Raji (cell line): ENCODE results near the gene BICD2.

ENCODE experiments used
- POLR2A ChIP-seq: IDR thresholded peaks from 2 replicates; pipeline ENCODE4 v1.6.1; 2011; ENCODE audit warnings: low read depth, low read length, control low read depth; ENCODE audit not compliant: insufficient read depth

Gene BICD2

GRCh38 chr9:92764381-92764987 lies at the start of gene BICD2:
TSS of gene BICD2 (minus strand) at chr9:92764833. CDS start at chr9:92764744, 89 bp downstream.
- TF ChIP-seq POLR2A, result no peak

GRCh38 chr9:92808726-92809451 lies 44.3 kb upstream of the BICD2 start:
- TF ChIP-seq POLR2A, result no peak

- TF ChIP-seq POLR2A, result no peak
Observed at GRCh38 chr9:92807757-92808725, 43.4 kb upstream of the BICD2 start.

GRCh38 chr9:92807031-92807756 lies 42.6 kb upstream of the BICD2 start:
- TF ChIP-seq POLR2A, result no peak

- no peak for TF ChIP-seq POLR2A
Observed at GRCh38 chr9:92804727-92805126, 40.1 kb upstream of the BICD2 start.

DNA sequence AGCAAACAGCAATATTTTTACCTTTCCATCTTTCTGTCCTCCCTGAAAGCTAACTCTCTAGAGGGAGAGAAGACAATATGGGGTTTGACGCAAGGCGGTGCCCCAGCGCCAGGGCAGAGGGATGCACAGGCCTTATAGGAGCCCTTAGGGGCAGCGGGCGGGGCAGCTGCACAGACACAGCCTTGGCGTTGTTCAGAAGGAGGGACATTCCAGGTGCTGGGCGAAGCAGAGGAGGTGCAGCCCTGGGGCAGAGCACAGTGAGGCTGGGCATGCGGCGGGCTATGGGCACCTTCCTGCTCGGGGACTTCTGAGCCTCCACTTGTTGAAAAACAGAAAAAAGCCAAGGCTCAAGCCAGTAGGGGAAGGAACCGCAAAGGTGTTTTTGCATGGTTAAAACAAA lies 33.7 kb upstream of the BICD2 start:
- no peak for TF ChIP-seq POLR2A

DNA sequence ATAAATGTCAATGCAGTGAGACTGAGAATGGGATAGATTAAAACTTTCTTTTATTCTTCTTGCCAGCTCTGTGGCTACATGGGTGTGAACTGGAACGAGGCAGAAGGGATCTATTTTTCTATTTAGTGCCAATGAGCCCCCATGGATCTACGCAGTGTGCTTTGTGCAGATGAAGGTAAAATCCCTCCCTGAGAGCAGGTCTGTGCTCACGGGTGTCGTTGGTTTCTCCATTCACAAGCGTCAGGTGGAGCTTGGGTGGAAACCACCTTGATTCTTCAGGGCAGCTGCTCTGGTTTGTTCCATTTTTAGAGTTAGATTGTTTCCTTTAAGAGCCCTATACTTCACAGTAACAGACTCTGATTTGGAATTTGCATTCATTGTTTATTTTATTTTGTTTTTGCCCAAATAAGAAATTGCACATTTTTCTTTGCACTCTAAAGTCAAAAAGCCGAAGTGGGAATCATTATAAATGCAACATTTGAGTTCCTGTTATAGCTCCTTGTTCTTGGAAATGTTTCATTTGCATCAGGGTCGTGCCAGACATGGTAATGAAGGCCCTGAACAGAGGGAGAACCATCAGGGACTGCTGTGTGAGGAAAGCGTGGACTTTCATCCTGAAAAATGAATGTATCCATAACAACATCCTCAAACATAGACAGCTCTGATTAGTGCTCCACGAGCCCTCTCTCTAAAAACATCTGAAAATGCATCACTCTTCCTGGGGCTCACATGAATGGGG lies 31.1 kb upstream of the BICD2 start:
- no peak for TF ChIP-seq POLR2A

GRCh38 chr9:92795000-92795399 lies 30.4 kb upstream of the BICD2 start:
- no peak for TF ChIP-seq POLR2A

GRCh38 chr9:92794426-92794825 lies 29.8 kb upstream of the BICD2 start:
- no peak for TF ChIP-seq POLR2A

DNA sequence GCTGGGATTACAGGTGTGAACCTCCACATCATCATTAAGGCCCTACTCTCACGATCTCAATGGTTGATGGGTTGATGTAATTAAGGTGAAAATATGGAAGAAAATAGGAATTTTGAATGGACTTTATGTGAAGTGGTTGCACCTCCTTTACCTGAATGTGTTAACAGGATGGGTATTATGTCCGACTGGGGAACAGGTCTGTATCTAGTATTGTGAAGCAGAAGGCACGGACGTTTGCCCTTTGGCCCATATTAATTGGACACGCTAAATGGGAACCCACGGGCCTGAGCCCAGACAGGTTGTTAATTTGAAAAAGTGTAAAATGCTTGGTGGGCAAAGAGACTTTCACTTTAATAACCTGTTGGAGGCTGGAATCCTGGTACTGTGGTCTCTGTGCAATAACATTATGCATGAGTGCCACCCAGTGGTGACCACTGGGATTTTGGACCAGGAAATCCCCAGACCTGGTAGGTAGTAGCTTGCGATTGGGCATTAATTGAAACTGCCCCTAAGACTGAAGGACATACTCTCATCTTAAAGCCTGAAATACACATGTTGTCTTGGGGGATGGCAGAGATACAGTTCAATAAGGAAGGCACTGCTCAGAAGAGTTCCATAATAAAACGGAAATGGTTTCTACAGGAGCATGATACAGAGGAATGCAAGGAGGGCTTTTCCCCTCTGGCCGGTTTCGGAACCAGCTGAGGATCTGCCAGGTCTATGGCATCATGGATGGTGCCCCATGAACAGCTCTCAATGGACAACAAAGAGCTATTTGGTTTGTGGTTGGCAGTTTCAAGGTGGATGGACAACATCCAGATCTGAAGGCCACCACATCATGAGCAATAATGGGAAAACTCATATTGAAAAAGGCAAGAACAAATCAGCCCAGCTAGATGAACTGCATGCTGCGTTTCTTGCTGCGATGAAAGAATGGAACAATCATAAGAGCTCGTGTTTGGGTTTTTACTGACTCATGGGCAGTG lies 26.2 kb upstream of the BICD2 start:
- TF ChIP-seq POLR2A, result no peak

DNA sequence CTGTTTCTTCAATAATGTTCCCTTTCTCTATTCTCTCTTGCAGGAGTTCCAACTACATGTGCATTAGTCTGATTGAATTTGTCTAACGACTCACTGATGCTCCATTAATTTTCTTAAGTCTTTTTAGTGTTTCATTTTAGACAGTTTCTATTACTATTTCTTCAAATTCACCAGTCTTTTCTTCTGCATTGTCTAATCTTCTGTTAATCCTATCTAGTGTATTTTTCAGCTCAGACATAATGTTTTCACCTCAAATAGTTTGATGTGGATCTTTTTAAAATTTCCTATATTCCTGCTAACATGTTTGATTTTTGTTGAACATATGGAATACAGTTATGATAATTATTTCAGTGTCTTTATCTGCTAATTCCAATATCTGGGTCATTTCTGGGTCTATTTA lies 21.7 kb upstream of the BICD2 start:
- no peak for TF ChIP-seq POLR2A

DNA sequence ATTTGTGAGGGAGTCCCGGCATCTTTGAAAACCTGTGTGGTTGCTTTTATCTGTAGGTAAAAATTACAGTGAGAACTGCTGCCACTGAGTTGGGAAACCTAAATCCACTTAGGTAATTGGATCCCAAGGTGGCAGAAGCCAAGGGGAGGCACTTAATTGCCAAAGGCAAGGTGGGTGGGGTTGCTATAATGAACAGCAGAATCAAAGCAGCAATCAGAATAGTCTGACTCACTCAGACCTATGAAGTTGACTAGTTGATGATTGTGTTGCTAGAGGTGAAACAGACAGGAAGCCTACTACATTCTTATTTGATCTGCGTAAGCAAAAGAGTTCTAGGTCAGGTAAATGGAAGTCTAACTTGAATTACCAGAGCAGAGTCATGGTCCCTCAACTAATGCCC lies 17.3 kb upstream of the BICD2 start:
- no peak for TF ChIP-seq POLR2A

GRCh38 chr9:92780206-92780605 lies 15.6 kb upstream of the BICD2 start:
- no peak for TF ChIP-seq POLR2A
